Tibial artery (tissue), 4 donors: ENCODE data around the gene BABAM1.
"Not testable (repeated sequence)": the region's sequence is repeated elsewhere in the genome, so short reads cannot be mapped to it uniquely, and the experiment has no call there.

ENCODE experiments used
- DNase-seq, 2 donors: peaks; one replicate each; pipeline ENCODE4 v3.0.0-alpha.2; 2019
- H3K27ac ChIP-seq, 2 donors: fragments of 200-600 bp; sonication (generic) in 1 of 2; 1 replicate in 1 of 2; 2 replicates in 1 of 2; pipeline ENCODE4 v1.5.1; 2018 to 2019; ENCODE audit warnings: mild to moderate bottlenecking in 1 of 2
- H3K27me3 ChIP-seq, 2 donors: fragments of 200-600 bp; sonication (generic) in 1 of 2; one replicate each; pipeline versions ENCODE4 v1.5.1 to v1.6.0; 2016 to 2019
- H3K36me3 ChIP-seq, 3 donors: fragments of 200-600 bp; sonication (generic) in 2 of 3; one replicate each; pipeline ENCODE4 v1.5.1; 2016 to 2019; ENCODE audit warnings: mild to moderate bottlenecking in 2 of 3
- H3K4me1 ChIP-seq, 4 donors: fragments of 200-600 bp; sonication (generic) in 2 of 4; 1 replicate in 3 of 4; 2 replicates in 1 of 4; pipeline ENCODE4 v1.5.1; 2016 to 2019
- H3K4me3 ChIP-seq, 2 donors: fragments of 200-600 bp; sonication (generic) in 1 of 2; 1 replicate in 1 of 2; 2 replicates in 1 of 2; pipeline ENCODE4 v1.5.1; 2018 to 2019; ENCODE audit warnings: mild to moderate bottlenecking in 2 of 2
- H3K9me3 ChIP-seq, 3 donors: fragments of 200-600 bp; sonication (generic) in 1 of 3; one replicate each; pipeline ENCODE4 v1.5.1; 2016 to 2019
- CTCF ChIP-seq, 2 experiments: fragments of 200-600 bp in 1 of 2; fragments of 450-650 bp in 1 of 2; IDR thresholded peaks; one replicate each; pipeline ENCODE4 v1.5.1; 2017 to 2019; ENCODE audit warnings: antibody characterized with exemption in 2 of 2, mild to moderate bottlenecking in 1 of 2, moderate library complexity in 1 of 2
- intact Hi-C: fragments of 100-400 bp; cut with DNase I; formaldehyde crosslinking; loops from one replicate; pipeline ENCODE4 v1.15.0; 2023; ENCODE audit warnings: low total_unique reads

Gene BABAM1

GRCh38 chr19:17266026-17266425 is 1.2 kb upstream of the BABAM1 start:
- peaks cover 15 to 25% (median 20%) of the 10 kb centered on the region in 3 donors for H3K36me3 ChIP-seq
- H3K27ac ChIP-seq, result peak overlapping the region in 1 of 2 donors; percentile 15
- DNase-seq, result no peak
- intact Hi-C loops, result no loop called here
- peaks cover 0 to 14% (median 12%) of the 10 kb centered on the region in 4 donors for H3K4me1 ChIP-seq
- no peaks in the 10 kb centered on the region for H3K9me3 ChIP-seq
- TF ChIP-seq CTCF (IDR thresholded peaks at IDR 0.05), result no peak
- no peak overlapping the region for H3K4me3 ChIP-seq
- H3K27me3 ChIP-seq, result no peaks in the 10 kb centered on the region

- Histone ChIP-seq H3K27ac (peak overlapping the region in 1 of 2 donors; percentile 15), H3K9me3 (no peaks in the 10 kb centered on the region), H3K36me3 (peaks cover 20 to 30% (median 25%) of the 10 kb centered on the region in 3 donors), H3K27me3 (no peaks in the 10 kb centered on the region), H3K4me1 (peaks cover 0 to 14% (median 12%) of the 10 kb centered on the region in 4 donors), H3K4me3 (no peak overlapping the region)
- TF ChIP-seq CTCF (IDR thresholded peaks at IDR 0.05), result no peak
- intact Hi-C loops, result no loop called here
- no peak for DNase-seq
Measured at GRCh38 chr19:17266589-17266974, 661 bp upstream of the BABAM1 start.

- no peaks in the 10 kb centered on the region for H3K9me3 ChIP-seq
- no peak overlapping the region for H3K4me3 ChIP-seq
- no peak for TF ChIP-seq CTCF (IDR thresholded peaks at IDR 0.05)
- intact Hi-C loops, result no loop called here
- DNase-seq, result no peak
- peaks cover 0 to 14% (median 12%) of the 10 kb centered on the region in 4 donors for H3K4me1 ChIP-seq
- no peaks in the 10 kb centered on the region for H3K27me3 ChIP-seq
- H3K36me3 ChIP-seq, result peaks cover 39 to 52% (median 42%) of the 10 kb centered on the region in 3 donors
- H3K27ac ChIP-seq, result no peak overlapping the region
Measured at GRCh38 chr19:17268754-17269153, 1.5 kb downstream of the BABAM1 start.

- H3K27me3 ChIP-seq, H3K27ac ChIP-seq, H3K9me3 ChIP-seq, H3K4me1 ChIP-seq, intact Hi-C loops, DNase-seq, H3K4me3 ChIP-seq: not testable (repeated sequence)
- H3K36me3 ChIP-seq, result peaks cover 66 to 95% (median 80%) of the 10 kb centered on the region in 3 donors
Measured at GRCh38 chr19:17274892-17275291, 7.6 kb downstream of the BABAM1 start.

- no peaks in the 10 kb centered on the region for H3K4me1 ChIP-seq
- DNase-seq, result no peak
- H3K27me3 ChIP-seq, result peaks cover 0 to 4% of the 10 kb centered on the region in 2 donors
- peaks cover 58 to 88% (median 80%) of the 10 kb centered on the region in 3 donors for H3K36me3 ChIP-seq
- no peak for TF ChIP-seq CTCF (IDR thresholded peaks at IDR 0.05)
- intact Hi-C loops, result no loop called here
- H3K4me3 ChIP-seq, result no peak overlapping the region
- no peaks in the 10 kb centered on the region for H3K9me3 ChIP-seq
- no peak overlapping the region for H3K27ac ChIP-seq
Measured at GRCh38 chr19:17275441-17276175, 8.4 kb downstream of the BABAM1 start.

GRCh38 chr19:17279436-17279835 is 12.2 kb downstream of the BABAM1 start:
- Histone ChIP-seq H3K4me3 (no peak overlapping the region), H3K27me3 (peaks cover 4 to 29% of the 10 kb centered on the region in 2 donors), H3K9me3 (no peaks in the 10 kb centered on the region), H3K27ac (no peak overlapping the region), H3K4me1 (peaks cover 0 to 17% (median 15%) of the 10 kb centered on the region in 4 donors), H3K36me3 (peaks cover 31 to 49% (median 44%) of the 10 kb centered on the region in 3 donors)
- TF ChIP-seq CTCF (IDR thresholded peaks at IDR 0.05), result no peak
- intact Hi-C loops, result no loop called here
- no peak for DNase-seq
